ENCODE measurements around the gene CAD.
"Not testable (repeated sequence)": the region's sequence is repeated elsewhere in the genome, so short reads cannot be mapped to it uniquely, and the experiment has no call there.

Gene CAD

GRCh38 chr2:27261241-27261925 lies 44.2 kb downstream of the CAD start:
- no peak for DNase-seq

GRCh38 chr2:27261926-27262298 lies 44.7 kb downstream of the CAD start:
- no peak for DNase-seq

GRCh38 chr2:27262379-27263286 lies 45.5 kb downstream of the CAD start, which contains the start of gene SLC30A3:
Gene SLC30A3 (minus strand): TSS chr2:27263047. CDS start chr2:27262906, 141 bp downstream.
- peak; percentile 71 for DNase-seq

GRCh38 chr2:27263287-27264252 lies 46.4 kb downstream of the CAD start:
- no peak for DNase-seq

- DNase-seq = no peak
Observed at GRCh38 chr2:27264253-27264752, 47.1 kb downstream of the CAD start.

GRCh38 chr2:27264753-27265535 lies 47.8 kb downstream of the CAD start:
- DNase-seq = peak; percentile 79

- DNase-seq = no peak
Observed at GRCh38 chr2:27265536-27265870, 48.3 kb downstream of the CAD start.

GRCh38 chr2:27268296-27268695 lies 51.1 kb downstream of the CAD start:
- DNase-seq = not testable (repeated sequence)

GRCh38 chr2:27270131-27270530 lies 53.0 kb downstream of the CAD start:
- DNase-seq = no peak

GRCh38 chr2:27270670-27271069 lies 53.5 kb downstream of the CAD start:
- peak; percentile 56 for DNase-seq

GRCh38 chr2:27271631-27272340 lies 54.6 kb downstream of the CAD start:
- no peak for DNase-seq

- not testable (repeated sequence) for DNase-seq
Observed at GRCh38 chr2:27272537-27273522, 55.7 kb downstream of the CAD start.

GRCh38 chr2:27275211-27276150 lies 58.3 kb downstream of the CAD start, which contains the start of gene DNAJC5G:
Gene DNAJC5G (plus strand): TSS chr2:27275433. CDS start chr2:27276729, 1,296 bp downstream.
- DNase-seq = no peak

- no peak for DNase-seq
Observed at GRCh38 chr2:27278010-27278409, 60.8 kb downstream of the CAD start.

GRCh38 chr2:27280826-27281225 lies 63.7 kb downstream of the CAD start:
- no peak for DNase-seq

GRCh38 chr2:27281442-27281841 lies 64.3 kb downstream of the CAD start:
- no peak for DNase-seq

GRCh38 chr2:27281855-27282559 lies 64.8 kb downstream of the CAD start, which contains the start of gene TRIM54:
Gene TRIM54 (plus strand): TSS chr2:27282429. CDS start chr2:27282732, 303 bp downstream.
- DNase-seq = no peak

- no peak for DNase-seq
Observed at GRCh38 chr2:27282892-27283291, 65.7 kb downstream of the CAD start.
